ENCODE data around the gene LRRTM1.

- no peak for TF ChIP-seq POLR2A (IDR thresholded peaks at IDR 0.05; ENCODE audit: extremely low read depth, insufficient read length)
- TF ChIP-seq CTCF (IDR thresholded peaks at IDR 0.05; ENCODE audit: low read depth, low read length), result no peak
These were observed 23.6 kb upstream of the LRRTM1 start for GRCh38 chr2:80328159-80328571.
